Measurements from ENCODE around the gene CACNA1D. TPM values are rescaled to one million over a fixed set of nuclear protein-coding genes. Genes with fewer than 3 reads are reported as not detected.

The CACNA1D gene
- polyA plus RNA-seq, 1 experiment, result 0.15 TPM

DNA sequence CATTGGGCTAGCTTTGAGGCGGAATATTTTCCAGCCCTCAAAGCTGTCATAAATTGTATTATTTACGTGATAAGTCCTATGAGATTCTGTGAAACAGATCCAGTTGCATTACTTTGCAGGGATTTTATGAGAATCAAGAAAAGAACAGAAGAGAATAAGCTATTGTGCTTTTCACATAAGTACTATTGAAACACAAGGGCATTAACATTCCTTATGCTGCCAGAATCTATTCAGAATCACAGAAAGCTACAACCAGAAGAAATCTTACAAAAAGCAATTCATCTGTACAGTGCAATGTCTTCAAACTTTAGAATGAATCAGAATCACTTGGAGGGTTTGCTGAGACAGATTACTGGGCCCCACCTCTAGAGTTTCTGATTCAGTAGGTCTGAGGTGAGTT is 10.6 kb upstream of the CACNA1D start:
- Histone ChIP-seq H3K27me3 (ENCODE audit: control insufficient read depth, insufficient read depth, low read length) (no peaks in the 10 kb centered on the region), H3K36me3 (ENCODE audit: control insufficient read depth, insufficient read depth, low read length) (no peaks in the 10 kb centered on the region), H3K4me3 (ENCODE audit: low read depth, low read length) (no peak overlapping the region)
- TF ChIP-seq, protein P1, sequence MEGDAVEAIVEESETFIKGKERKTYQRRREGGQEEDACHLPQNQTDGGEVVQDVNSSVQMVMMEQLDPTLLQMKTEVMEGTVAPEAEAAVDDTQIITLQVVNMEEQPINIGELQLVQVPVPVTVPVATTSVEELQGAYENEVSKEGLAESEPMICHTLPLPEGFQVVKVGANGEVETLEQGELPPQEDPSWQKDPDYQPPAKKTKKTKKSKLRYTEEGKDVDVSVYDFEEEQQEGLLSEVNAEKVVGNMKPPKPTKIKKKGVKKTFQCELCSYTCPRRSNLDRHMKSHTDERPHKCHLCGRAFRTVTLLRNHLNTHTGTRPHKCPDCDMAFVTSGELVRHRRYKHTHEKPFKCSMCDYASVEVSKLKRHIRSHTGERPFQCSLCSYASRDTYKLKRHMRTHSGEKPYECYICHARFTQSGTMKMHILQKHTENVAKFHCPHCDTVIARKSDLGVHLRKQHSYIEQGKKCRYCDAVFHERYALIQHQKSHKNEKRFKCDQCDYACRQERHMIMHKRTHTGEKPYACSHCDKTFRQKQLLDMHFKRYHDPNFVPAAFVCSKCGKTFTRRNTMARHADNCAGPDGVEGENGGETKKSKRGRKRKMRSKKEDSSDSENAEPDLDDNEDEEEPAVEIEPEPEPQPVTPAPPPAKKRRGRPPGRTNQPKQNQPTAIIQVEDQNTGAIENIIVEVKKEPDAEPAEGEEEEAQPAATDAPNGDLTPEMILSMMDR (IDR thresholded peaks at IDR 0.05; ENCODE audit: insufficient read depth, low read depth, low read length), result no peak
- ChIA-PET CTCF (no interaction called here), POLR2A (no interaction called here)
- no peak for DNase-seq (ENCODE audit: low read depth)

DNA sequence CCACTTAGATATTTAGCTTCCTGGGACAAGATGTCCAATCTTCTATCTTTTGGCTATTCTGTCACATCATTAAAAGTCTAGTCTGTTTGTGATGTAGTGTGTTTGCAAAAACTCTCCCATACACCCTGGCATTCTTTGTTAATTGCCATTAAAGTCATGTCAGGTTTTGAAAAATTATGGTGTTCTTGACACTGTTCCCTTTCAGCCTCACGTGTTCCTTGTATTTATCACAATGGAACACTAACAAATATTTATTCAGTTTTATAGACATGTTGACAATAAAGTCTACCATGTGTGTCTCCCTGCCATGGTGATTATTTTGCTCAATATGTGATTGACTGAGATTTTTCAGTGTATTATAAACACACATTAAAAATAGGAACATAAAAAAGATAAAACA is 9.4 kb upstream of the CACNA1D start:
- no peaks in the 10 kb centered on the region for H3K27me3 ChIP-seq (ENCODE audit: control insufficient read depth, insufficient read depth, low read length)
- TF ChIP-seq, protein P1 (IDR thresholded peaks at IDR 0.05; ENCODE audit: insufficient read depth, low read depth, low read length), result no peak
- ChIA-PET POLR2A (no interaction called here), CTCF (no interaction called here)
- no peak for DNase-seq (ENCODE audit: low read depth)
- no peak overlapping the region for H3K4me3 ChIP-seq (ENCODE audit: low read depth, low read length)
- no peaks in the 10 kb centered on the region for H3K36me3 ChIP-seq (ENCODE audit: control insufficient read depth, insufficient read depth, low read length)

DNA sequence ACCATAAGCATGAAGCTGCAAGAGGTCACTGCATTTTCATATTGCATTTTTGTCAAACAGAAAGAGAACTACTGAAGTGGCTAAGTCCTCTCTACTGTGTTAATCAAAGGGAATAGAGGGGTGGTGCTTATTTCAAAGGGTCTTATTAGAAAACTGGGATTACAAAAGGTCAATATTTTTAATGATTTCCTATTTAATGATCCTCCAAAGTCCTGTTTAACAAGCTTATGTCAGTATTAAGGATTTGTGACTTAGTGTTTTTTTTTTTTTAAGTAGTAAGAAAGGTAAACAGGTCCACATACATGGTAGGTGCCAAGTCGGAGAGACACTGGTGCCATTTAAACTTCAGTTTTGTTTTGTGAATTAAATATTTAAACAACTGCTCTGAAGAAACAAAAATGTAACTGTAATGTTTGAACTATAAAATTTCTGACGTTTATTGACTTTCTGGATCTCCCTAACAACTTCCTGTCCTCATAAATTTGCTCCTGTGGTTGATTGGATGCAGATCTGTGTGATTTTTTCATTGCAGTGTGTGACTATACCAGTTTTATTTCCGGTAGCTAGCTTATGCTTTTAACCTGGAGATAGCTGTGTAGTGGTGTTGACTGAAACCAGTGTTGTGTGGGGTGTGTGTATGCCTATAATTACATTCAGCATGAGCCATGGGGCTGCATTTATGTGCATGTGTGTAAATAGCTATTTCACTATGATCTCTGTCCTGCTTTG is 8.6 kb upstream of the CACNA1D start:
- ChIA-PET CTCF (interaction anchor here (1.0 kb wide), 1 partner anchor 9 kb away, joined by 3 read pairs; the partner anchor contains the start of gene CACNA1D), POLR2A (no interaction called here)
- TF ChIP-seq, protein P1 (IDR thresholded peaks at IDR 0.05; ENCODE audit: insufficient read depth, low read depth, low read length), result no peak
- no peak overlapping the region for H3K4me3 ChIP-seq (ENCODE audit: low read depth, low read length)
- H3K27me3 ChIP-seq (ENCODE audit: control insufficient read depth, insufficient read depth, low read length), result no peaks in the 10 kb centered on the region
- DNase-seq (ENCODE audit: low read depth), result no peak
- no peaks in the 10 kb centered on the region for H3K36me3 ChIP-seq (ENCODE audit: control insufficient read depth, insufficient read depth, low read length)

DNA sequence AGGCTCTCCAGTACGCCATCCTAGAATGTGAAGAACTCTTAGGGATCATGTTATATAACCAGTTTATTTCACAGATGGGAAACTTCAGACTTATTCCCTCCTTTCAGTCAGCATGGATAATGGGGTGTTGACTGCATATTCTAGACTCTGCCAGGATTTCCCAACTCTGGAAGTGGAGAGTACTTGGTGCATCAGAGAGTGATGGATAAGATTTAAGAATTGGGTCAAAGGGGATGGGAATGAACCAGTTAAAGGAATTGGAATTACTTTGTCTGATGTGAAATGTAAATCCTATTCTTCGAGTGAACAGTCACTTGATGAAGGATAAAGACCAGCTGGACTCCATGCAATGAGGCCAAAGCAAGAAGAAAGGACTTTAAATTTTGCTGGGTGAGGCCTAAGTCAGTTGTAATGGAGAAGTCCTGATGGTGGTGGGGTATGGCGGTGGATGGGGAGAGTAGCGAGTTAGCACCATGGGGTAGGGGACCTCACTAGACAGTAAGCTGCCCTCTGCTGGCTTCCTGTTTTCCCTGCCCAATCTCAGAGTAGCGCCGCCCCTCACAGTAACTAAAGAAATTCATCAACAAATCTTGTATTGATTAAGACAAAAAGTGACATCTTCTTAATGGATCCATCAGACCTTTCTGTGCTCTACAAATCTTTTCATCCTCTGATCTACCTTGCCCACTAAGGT is 7.3 kb upstream of the CACNA1D start:
- Histone ChIP-seq H3K4me3 (ENCODE audit: low read depth, low read length) (no peak overlapping the region), H3K27me3 (ENCODE audit: control insufficient read depth, insufficient read depth, low read length) (peaks cover 1% of the 10 kb centered on the region; the same call in 1 of the 2 replicates), H3K36me3 (ENCODE audit: control insufficient read depth, insufficient read depth, low read length) (no peaks in the 10 kb centered on the region)
- no peak for DNase-seq (ENCODE audit: low read depth)
- ChIA-PET CTCF (interaction anchor here (0.9 kb wide), 1 partner anchor 187 kb away, joined by 3 read pairs; no protein-coding TSS in a partner anchor), POLR2A (no interaction called here)
- TF ChIP-seq, protein P1 (IDR thresholded peaks at IDR 0.05; ENCODE audit: insufficient read depth, low read depth, low read length), result no peak

DNA sequence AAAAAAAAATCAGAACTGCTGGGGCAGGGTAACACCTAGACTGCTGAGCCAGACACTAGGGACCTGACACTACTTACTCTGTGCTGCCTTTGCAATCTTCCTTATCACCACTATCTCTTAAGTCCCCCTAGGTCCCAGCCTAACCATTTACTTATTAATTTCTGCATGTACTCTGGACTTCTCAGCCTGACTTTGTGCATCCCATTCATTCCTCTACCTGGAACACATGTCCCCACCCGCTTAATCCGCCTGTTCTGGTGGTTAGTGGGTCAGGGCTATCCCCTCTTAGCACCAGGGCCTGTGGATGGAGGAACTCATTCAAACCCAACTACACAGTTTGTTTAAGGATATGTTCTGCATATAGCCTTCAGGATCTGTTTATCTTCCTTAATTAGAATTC is 5.0 kb upstream of the CACNA1D start:
- Histone ChIP-seq H3K36me3 (ENCODE audit: control insufficient read depth, insufficient read depth, low read length) (no peaks in the 10 kb centered on the region), H3K4me3 (ENCODE audit: low read depth, low read length) (no peak overlapping the region), H3K27me3 (ENCODE audit: control insufficient read depth, insufficient read depth, low read length) (peaks cover 10% of the 10 kb centered on the region)
- CTCF ChIA-PET, result no interaction called here
- TF ChIP-seq, protein P1 (IDR thresholded peaks at IDR 0.05; ENCODE audit: insufficient read depth, low read depth, low read length), result no peak
- POLR2A ChIA-PET, result no interaction called here
- no peak for DNase-seq (ENCODE audit: low read depth)
